Upper lobe of right lung (tissue), 1 donor: ENCODE data around the gene DEF6. TPM values are rescaled to one million over a fixed set of nuclear protein-coding genes. Genes with fewer than 3 reads are reported as not detected.

Experiments
- ATAC-seq: fragments of 200-7000 bp; cut with Tn5 transposase; one replicate; pipeline ENCODE4 v1.9.1; 2020; ENCODE audit warnings: mild to moderate bottlenecking, moderate library complexity
- DNase-seq: peaks from one replicate; pipeline ENCODE4 v3.0.0-alpha.2; 2020
- H3K27ac ChIP-seq: fragments of 200-600 bp; one replicate; pipeline ENCODE4 v1.8.0; 2022
- H3K27me3 ChIP-seq: fragments of 200-600 bp; one replicate; pipeline ENCODE4 v1.8.0; 2022; ENCODE audit warnings: mild to moderate bottlenecking
- H3K36me3 ChIP-seq: fragments of 200-600 bp; one replicate; pipeline ENCODE4 v1.8.0; 2022
- H3K4me1 ChIP-seq: fragments of 200-600 bp; one replicate; pipeline ENCODE4 v1.8.0; 2022
- H3K4me3 ChIP-seq: fragments of 200-600 bp; one replicate; pipeline ENCODE4 v1.8.0; 2022; ENCODE audit warnings: mild to moderate bottlenecking
- H3K9me3 ChIP-seq: fragments of 200-600 bp; one replicate; pipeline ENCODE4 v1.8.0; 2022
- intact Hi-C: fragments of 100-400 bp; cut with DNase I; formaldehyde crosslinking; loops from one replicate; pipeline ENCODE4 v1.11.0; 2022
- total RNA-seq: library from RNA; stranded (reverse); fragmentation: NEBNext Ultra II Directional; extraction: Animal tissue kit (Norgen Biotek cat#: 25700); gene quantifications from one replicate; pipeline ENCODE4 v1.2.1, GENCODE V29; 2021
- TF ChIP-seq, protein P1 (sequence below): fragments of 200-600 bp; IDR thresholded peaks from one replicate; pipeline ENCODE4 v1.8.0; 2022; ENCODE audit warnings: antibody characterized with exemption
- donor health status: DM: no; HTN: yes; CAD: no; lungs with severe emphysema.

Gene DEF6
- total RNA-seq, 1 donor from 2014 or later, result 17.4 TPM

DNA sequence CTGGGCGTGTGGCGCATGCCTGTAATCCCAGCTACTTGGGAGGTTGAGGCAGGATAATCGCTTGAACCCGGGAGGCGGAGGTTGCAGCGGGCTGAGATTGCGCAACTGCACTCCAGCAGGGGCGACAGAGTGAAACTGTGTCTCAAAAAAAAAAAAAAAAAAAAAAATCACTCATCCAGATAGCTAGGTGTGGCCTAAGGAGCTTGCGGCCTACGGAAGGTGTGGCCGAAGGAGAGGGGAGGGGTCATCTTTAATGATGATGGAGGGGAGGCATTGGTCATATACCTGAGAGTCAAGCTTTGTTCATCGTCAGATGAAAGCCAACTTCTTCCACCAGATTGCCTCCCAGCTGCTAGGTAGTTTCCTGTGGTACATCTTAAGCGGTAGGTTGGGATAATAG is 43.9 kb downstream of the DEF6 start:
- DNase-seq, result peak; percentile 69
- TF ChIP-seq, protein P1, sequence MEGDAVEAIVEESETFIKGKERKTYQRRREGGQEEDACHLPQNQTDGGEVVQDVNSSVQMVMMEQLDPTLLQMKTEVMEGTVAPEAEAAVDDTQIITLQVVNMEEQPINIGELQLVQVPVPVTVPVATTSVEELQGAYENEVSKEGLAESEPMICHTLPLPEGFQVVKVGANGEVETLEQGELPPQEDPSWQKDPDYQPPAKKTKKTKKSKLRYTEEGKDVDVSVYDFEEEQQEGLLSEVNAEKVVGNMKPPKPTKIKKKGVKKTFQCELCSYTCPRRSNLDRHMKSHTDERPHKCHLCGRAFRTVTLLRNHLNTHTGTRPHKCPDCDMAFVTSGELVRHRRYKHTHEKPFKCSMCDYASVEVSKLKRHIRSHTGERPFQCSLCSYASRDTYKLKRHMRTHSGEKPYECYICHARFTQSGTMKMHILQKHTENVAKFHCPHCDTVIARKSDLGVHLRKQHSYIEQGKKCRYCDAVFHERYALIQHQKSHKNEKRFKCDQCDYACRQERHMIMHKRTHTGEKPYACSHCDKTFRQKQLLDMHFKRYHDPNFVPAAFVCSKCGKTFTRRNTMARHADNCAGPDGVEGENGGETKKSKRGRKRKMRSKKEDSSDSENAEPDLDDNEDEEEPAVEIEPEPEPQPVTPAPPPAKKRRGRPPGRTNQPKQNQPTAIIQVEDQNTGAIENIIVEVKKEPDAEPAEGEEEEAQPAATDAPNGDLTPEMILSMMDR, result no peak

DNA sequence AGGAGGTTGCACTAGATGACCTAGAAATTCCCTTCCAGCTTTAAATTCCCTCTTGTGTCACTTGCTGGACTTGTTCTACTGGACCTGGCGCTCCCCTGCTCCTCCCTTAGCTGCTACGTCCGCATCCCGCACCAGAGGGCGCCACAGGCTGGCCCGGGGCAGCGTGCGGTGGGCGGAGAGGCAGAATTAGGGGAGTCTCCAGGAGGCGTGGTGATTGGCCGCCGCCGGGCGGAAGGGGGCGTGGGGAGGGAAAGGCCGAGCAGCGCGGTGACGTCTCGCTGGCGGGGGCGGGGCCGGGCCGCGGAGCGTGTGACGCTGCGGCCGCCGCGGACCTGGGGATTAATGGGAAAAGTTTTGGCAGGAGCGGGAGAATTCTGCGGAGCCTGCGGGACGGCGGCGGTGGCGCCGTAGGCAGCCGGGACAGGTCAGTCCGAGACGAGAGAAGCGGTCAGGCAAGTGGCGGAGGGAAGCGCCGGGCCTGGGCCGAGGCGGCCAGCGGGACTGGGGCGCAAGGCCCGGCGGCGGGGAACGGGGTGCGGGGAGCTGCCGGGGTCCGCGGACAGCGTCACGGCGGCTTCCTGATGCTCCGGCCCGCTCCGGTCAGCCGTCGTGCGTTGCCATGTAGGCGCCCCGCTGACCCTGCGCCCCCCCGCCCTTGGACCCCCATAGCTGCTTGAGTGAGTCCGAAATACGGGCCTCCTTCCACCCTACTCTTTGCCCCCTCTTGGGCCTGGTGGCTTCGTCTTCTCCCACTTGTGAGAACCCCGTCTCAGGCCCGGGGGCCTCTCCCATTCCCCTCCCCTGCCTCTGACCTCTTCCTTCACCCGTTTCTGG is 44.9 kb downstream of the DEF6 start, which contains the start of gene PPARD:
PPARD (plus strand) TSS at position 301 of the 834 bp plus-strand sequence. CDS start 68,530 bp downstream, outside the sequence.
- H3K9me3 ChIP-seq, result no peaks in the 10 kb centered on the region

More for the DNA sequence above, 43.9 kb downstream of the DEF6 start:
- no peaks in the 10 kb centered on the region for H3K36me3 ChIP-seq
- peaks cover 18% of the 10 kb centered on the region for H3K4me1 ChIP-seq
- ATAC-seq, result no peak
- H3K9me3 ChIP-seq, result no peaks in the 10 kb centered on the region
- no peaks in the 10 kb centered on the region for H3K27me3 ChIP-seq
- intact Hi-C loops, result loop anchor here (5.0 kb wide), 1 partner anchor 106 kb away; no protein-coding TSS in a partner anchor
- no peak overlapping the region for H3K27ac ChIP-seq
- H3K4me3 ChIP-seq, result no peak overlapping the region

DNA sequence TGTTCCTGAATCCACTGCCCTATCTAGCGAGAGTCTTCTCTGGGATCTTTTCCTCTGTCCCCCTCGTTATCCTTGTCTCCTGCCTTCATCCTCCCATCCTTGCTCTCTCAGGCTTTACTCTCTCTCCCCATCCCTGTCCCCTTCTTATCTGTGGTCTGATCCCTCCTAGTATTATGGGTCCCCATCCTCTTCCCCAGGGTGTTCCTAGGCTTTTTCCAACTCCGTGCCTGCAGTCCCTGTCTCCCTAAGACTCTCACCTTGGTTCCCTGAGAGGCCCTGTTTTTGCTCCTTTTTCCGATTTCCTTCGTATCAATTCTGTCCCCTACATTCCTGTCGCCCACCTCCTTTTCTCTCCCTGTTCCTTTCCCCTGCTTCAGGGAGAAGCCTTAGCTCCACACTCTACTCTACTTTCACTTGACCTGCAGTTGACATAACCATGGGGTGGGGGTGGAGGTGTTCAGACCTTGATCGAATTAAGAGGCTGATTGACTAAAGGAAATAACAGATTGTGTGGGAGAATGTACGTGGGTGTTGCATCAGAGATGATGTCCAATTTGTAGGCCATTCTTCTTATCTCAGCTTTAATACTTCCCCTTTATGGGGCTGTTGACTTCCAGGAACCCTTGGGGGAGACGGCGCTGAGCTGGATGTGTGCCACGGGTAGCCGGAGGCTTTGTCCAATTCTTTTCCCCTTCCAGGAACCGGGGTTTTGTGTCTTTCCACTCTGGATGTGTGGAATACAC is 45.6 kb downstream of the DEF6 start:
- H3K4me3 ChIP-seq, result peak overlapping the region; percentile 88
- peaks cover 18% of the 10 kb centered on the region for H3K4me1 ChIP-seq
- intact Hi-C loops, result loop anchor here (5.0 kb wide), 1 partner anchor 104 kb away; no protein-coding TSS in a partner anchor
- TF ChIP-seq, protein P1, result no peak
- no peaks in the 10 kb centered on the region for H3K27me3 ChIP-seq
- H3K36me3 ChIP-seq, result peaks cover 6% of the 10 kb centered on the region
- DNase-seq (peak; percentile 79), ATAC-seq (peak; percentile 29)
- H3K9me3 ChIP-seq, result no peaks in the 10 kb centered on the region
- peak overlapping the region; percentile 87 for H3K27ac ChIP-seq

More for the DNA sequence above, 44.9 kb downstream of the DEF6 start, which contains the start of gene PPARD:
- H3K36me3 ChIP-seq, result no peaks in the 10 kb centered on the region
- peak within 1 kb of the TSS; percentile 88 for H3K4me3 ChIP-seq
- ATAC-seq, result peak; percentile 99
- intact Hi-C loops, result loop anchor here (5.0 kb wide), 1 partner anchor 105 kb away; no protein-coding TSS in a partner anchor
- H3K4me1 ChIP-seq, result peaks cover 18% of the 10 kb centered on the region
- H3K27ac ChIP-seq, result peak within 1 kb of the TSS; percentile 87
- TF ChIP-seq, protein P1, result peak; percentile 94
- peak; percentile 99 for DNase-seq
- no peaks in the 10 kb centered on the region for H3K27me3 ChIP-seq

DNA sequence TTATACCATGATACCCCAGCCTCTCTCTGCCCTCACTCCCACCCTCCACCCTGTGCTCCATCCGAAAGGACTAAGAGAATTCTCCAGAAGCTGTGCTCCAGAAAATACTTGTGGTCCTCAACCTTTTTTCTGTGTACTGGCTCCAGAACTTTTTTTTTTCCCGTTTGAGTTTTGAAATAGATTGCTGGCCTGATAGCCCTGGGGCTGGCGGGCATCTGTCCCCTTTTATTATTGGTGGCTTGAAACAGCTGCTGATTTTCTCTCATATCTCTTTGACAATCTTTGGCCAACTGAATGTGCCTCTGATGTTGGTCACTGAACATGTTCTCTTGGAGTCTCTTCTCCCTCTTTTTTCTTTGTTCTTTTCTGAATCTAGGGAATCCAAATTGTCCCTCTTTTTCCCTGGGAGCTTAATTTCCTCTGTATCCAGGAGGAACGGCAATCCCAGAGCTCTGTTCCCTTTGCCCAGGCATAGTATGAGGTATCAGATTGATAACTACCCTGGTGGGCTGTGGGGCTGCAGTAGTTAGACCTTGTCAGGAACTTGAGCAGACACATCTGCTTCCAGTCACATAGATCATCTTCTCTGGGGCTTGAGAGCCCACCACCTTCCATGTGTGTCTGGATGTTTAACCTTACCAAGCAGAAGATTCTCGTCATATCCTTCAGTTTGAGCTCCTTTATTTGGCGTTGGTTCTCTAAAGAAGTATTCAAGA is 46.4 kb downstream of the DEF6 start:
- intact Hi-C loops, result loop anchor here (5.0 kb wide), 1 partner anchor 103 kb away; no protein-coding TSS in a partner anchor
- Histone ChIP-seq H3K27me3 (no peaks in the 10 kb centered on the region), H3K4me1 (peaks cover 18% of the 10 kb centered on the region), H3K4me3 (peak overlapping the region; percentile 88), H3K36me3 (peaks cover 13% of the 10 kb centered on the region), H3K27ac (no peak overlapping the region), H3K9me3 (no peaks in the 10 kb centered on the region)
- DNase-seq, result no peak
- ATAC-seq, result no peak
- TF ChIP-seq, protein P1, result no peak

DNA sequence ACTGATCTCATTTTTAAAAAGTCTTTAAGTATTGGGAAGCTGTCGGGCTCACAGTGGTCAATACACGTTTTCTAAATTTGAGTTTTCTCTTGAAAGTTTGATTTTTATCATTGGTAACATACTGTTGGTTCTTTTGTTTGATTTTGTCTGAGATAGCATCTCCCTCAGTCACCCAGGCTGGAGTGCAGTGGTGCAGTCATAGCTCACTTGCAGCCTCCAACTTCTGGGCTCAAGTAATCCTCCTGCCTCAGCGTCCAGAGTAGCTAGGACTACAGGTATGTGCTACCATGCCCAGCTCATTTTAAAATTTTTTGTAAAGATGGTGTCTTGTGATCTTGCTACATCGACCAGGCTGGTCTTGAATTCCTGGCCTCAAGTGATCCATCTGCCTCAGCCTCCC is 53.8 kb downstream of the DEF6 start:
- no peak for ATAC-seq
- no peaks in the 10 kb centered on the region for H3K4me1 ChIP-seq
- peaks cover 69% of the 10 kb centered on the region for H3K36me3 ChIP-seq
- TF ChIP-seq, protein P1, result no peak
- H3K4me3 ChIP-seq, result no peak overlapping the region
- H3K27ac ChIP-seq, result no peak overlapping the region
- DNase-seq, result no peak
- H3K9me3 ChIP-seq, result no peaks in the 10 kb centered on the region
- H3K27me3 ChIP-seq, result no peaks in the 10 kb centered on the region
- intact Hi-C loops, result no loop called here
